Activated CD4-positive, alpha-beta T cell treated with anti-CD3 and anti-CD28 coated beads for 36 hours (primary cell): ENCODE results near the gene JAZF1. TPM values are rescaled to one million over a fixed set of nuclear protein-coding genes. Genes with fewer than 3 reads are reported as not detected.
A peak's percentile ranks its signal among the peaks of the same experiment; 100 is the strongest.

ENCODE experiments used
- ATAC-seq: fragments of 200-7000 bp; cut with Tn5 transposase; one replicate; pipeline ENCODE4 v1.10.0; 2021; ENCODE audit warnings: mild to moderate bottlenecking, moderate library complexity
- CTCF ChIA-PET: fragments of 350-600 bp; sonication (Branson Sonifier 250); formaldehyde crosslinking; loops from one replicate; lab custom pipeline; 2021; ENCODE audit warnings: antibody characterized with exemption; lab: Charles Lee
- POLR2A ChIA-PET: fragments of 350-600 bp; sonication (Branson Sonifier 250); formaldehyde crosslinking; loops from one replicate; lab custom pipeline; 2021; ENCODE audit warnings: antibody characterized with exemption, inconsistent platforms; lab: Charles Lee
- DNase-seq: peaks from one replicate; pipeline ENCODE4 v3.0.0-alpha.2; 2020
- H3K27ac Mint-ChIP-seq: one replicate; pipeline ENCODE4 v1.8.0; 2021; ENCODE audit warnings: mixed read lengths
- H3K27me3 Mint-ChIP-seq: one replicate; pipeline ENCODE4 v1.8.0; 2021; ENCODE audit warnings: mixed read lengths
- H3K36me3 Mint-ChIP-seq: one replicate; pipeline ENCODE4 v1.8.0; 2021; ENCODE audit warnings: low read depth, mixed read lengths
- H3K4me1 Mint-ChIP-seq: one replicate; pipeline ENCODE4 v1.8.0; 2021; ENCODE audit warnings: mixed read lengths
- H3K4me3 Mint-ChIP-seq: one replicate; pipeline ENCODE4 v1.8.0; 2021; ENCODE audit warnings: mild to moderate bottlenecking, moderate library complexity, mixed read lengths
- H3K9me3 Mint-ChIP-seq: one replicate; pipeline ENCODE4 v1.8.0; 2021; ENCODE audit warnings: low read depth, mixed read lengths
- intact Hi-C, 2 experiments: fragments of 100-400 bp; cut with DNase I in 1 of 2; cut with micrococcal nuclease in 1 of 2; formaldehyde crosslinking; loops; one replicate each; pipeline versions ENCODE4 v1.14.2 to v1.15.1; 2022 to 2024; cut with DNase I, micrococcal nuclease
- total RNA-seq, 2 experiments: library from RNA; stranded (reverse); gene quantifications; one replicate each; pipeline ENCODE4 v1.2.3, GENCODE V29; 2021

JAZF1 gene
- total RNA-seq, 2 experiments from 2014 or later = 5.2 to 6.9 TPM

- ChIA-PET CTCF (interaction anchor here (0.5 to 0.6 kb wide), 3 partner anchors 95 to 966 kb away, joined by 3 read pairs; no protein-coding TSS in a partner anchor), POLR2A (no interaction called here)
- DNase-seq (no peak), ATAC-seq (no peak)
- Mint-ChIP-seq H3K4me3 (no peak overlapping the region), H3K27ac (no peak overlapping the region), H3K4me1 (peaks cover 2% of the 10 kb centered on the region), H3K9me3 (no peaks in the 10 kb centered on the region), H3K36me3 (no peaks in the 10 kb centered on the region), H3K27me3 (peaks cover 32% of the 10 kb centered on the region)
- intact Hi-C loops = no loop called here
Observed at GRCh38 chr7:28191184-28191583, 10.6 kb upstream of the JAZF1 start.

GRCh38 chr7:28190077-28190710, 9.6 kb upstream of the JAZF1 start:
- ChIA-PET CTCF (interaction anchor here (0.5 to 0.6 kb wide), 2 partner anchors 96 to 185 kb away, joined by 3 read pairs; no protein-coding TSS in a partner anchor), POLR2A (no interaction called here)
- Mint-ChIP-seq H3K27ac (no peak overlapping the region), H3K27me3 (peaks cover 30% of the 10 kb centered on the region), H3K36me3 (no peaks in the 10 kb centered on the region), H3K9me3 (no peaks in the 10 kb centered on the region), H3K4me1 (no peaks in the 10 kb centered on the region), H3K4me3 (no peak overlapping the region)
- no peak for ATAC-seq
- no peak for DNase-seq
- intact Hi-C loops = no loop called here

- Mint-ChIP-seq H3K4me3 (no peak overlapping the region), H3K4me1 (no peaks in the 10 kb centered on the region), H3K27ac (no peak overlapping the region), H3K36me3 (no peaks in the 10 kb centered on the region), H3K27me3 (peaks cover 33% of the 10 kb centered on the region), H3K9me3 (no peaks in the 10 kb centered on the region)
- ATAC-seq (no peak), DNase-seq (no peak)
- ChIA-PET CTCF (no interaction called here), POLR2A (no interaction called here)
- intact Hi-C loops = no loop called here
Observed at GRCh38 chr7:28187012-28187411, 6.4 kb upstream of the JAZF1 start.

GRCh38 chr7:28183627-28184026, 3.0 kb upstream of the JAZF1 start:
- DNase-seq (no peak), ATAC-seq (no peak)
- Mint-ChIP-seq H3K27me3 (peaks cover 15% of the 10 kb centered on the region), H3K9me3 (no peaks in the 10 kb centered on the region), H3K4me1 (peaks cover 11% of the 10 kb centered on the region), H3K36me3 (no peaks in the 10 kb centered on the region), H3K27ac (no peak overlapping the region), H3K4me3 (no peak overlapping the region)
- intact Hi-C loops = loop anchor here in 1 of 2 experiments (2.0 kb wide), 1 partner anchor 23 kb away; no protein-coding TSS in a partner anchor
- ChIA-PET POLR2A (no interaction called here), CTCF (interaction anchor here (1.7 kb wide), 1 partner anchor 37 kb away, joined by 4 read pairs; no protein-coding TSS in a partner anchor)

- ChIA-PET POLR2A (no interaction called here), CTCF (interaction anchor here (0.9 to 1.0 kb wide), 2 partner anchors 12 to 15 kb away, joined by 3 read pairs; no protein-coding TSS in a partner anchor)
- H3K27me3 Mint-ChIP-seq = peaks cover 11% of the 10 kb centered on the region
- intact Hi-C loops = loop anchor here in 1 of 2 experiments (2.0 kb wide), 1 partner anchor 25 kb away; no protein-coding TSS in a partner anchor
- H3K4me1 Mint-ChIP-seq = peaks cover 18% of the 10 kb centered on the region
- H3K9me3 Mint-ChIP-seq = no peaks in the 10 kb centered on the region
- H3K27ac Mint-ChIP-seq = no peak overlapping the region
- no peak for DNase-seq
- no peak for ATAC-seq
- H3K4me3 Mint-ChIP-seq = no peak overlapping the region
- no peaks in the 10 kb centered on the region for H3K36me3 Mint-ChIP-seq
Observed at GRCh38 chr7:28182071-28182471, 1.5 kb upstream of the JAZF1 start.

- DNase-seq (no peak), ATAC-seq (no peak)
- ChIA-PET CTCF (interaction anchor here (1.0 kb wide), 1 partner anchor 14 kb away, joined by 3 read pairs; no protein-coding TSS in a partner anchor), POLR2A (no interaction called here)
- Mint-ChIP-seq H3K36me3 (no peaks in the 10 kb centered on the region), H3K27me3 (peaks cover 8% of the 10 kb centered on the region), H3K4me3 (peak overlapping the region; percentile 78), H3K9me3 (no peaks in the 10 kb centered on the region), H3K4me1 (peaks cover 22% of the 10 kb centered on the region), H3K27ac (no peak overlapping the region)
- intact Hi-C loops = no loop called here
Observed at GRCh38 chr7:28181416-28181815, 821 bp upstream of the JAZF1 start.

GRCh38 chr7:28180031-28180363, 598 bp downstream of the JAZF1 start:
- peaks cover 34% of the 10 kb centered on the region for H3K4me1 Mint-ChIP-seq
- POLR2A ChIA-PET = no interaction called here
- peaks cover 4% of the 10 kb centered on the region for H3K27me3 Mint-ChIP-seq
- no peak for ATAC-seq
- H3K9me3 Mint-ChIP-seq = no peaks in the 10 kb centered on the region
- peak overlapping the region; percentile 78 for H3K4me3 Mint-ChIP-seq
- H3K36me3 Mint-ChIP-seq = no peaks in the 10 kb centered on the region
- no peak overlapping the region for H3K27ac Mint-ChIP-seq
- CTCF ChIA-PET = interaction anchor here (0.6 kb wide), 1 partner anchor 527 kb away, joined by 3 read pairs; no protein-coding TSS in a partner anchor
- DNase-seq = no peak
- intact Hi-C loops = no loop called here

GRCh38 chr7:28179120-28180030, 1.2 kb downstream of the JAZF1 start:
- Mint-ChIP-seq H3K4me3 (peak overlapping the region; percentile 63), H3K9me3 (no peaks in the 10 kb centered on the region), H3K27me3 (peaks cover 2% of the 10 kb centered on the region), H3K27ac (peak overlapping the region; percentile 55), H3K36me3 (no peaks in the 10 kb centered on the region), H3K4me1 (peaks cover 40% of the 10 kb centered on the region)
- intact Hi-C loops = loop anchor here in 1 of 2 experiments (1.0 kb wide), 2 partner anchors 24 to 60 kb away; no protein-coding TSS in a partner anchor
- POLR2A ChIA-PET = no interaction called here
- DNase-seq = peak; percentile 76
- ATAC-seq = peak; percentile 68
- CTCF ChIA-PET = interaction anchor here (0.6 to 1.0 kb wide), 3 partner anchors 13 to 527 kb away, joined by 3 read pairs; no protein-coding TSS in a partner anchor

GRCh38 chr7:28178599-28178998, 2.0 kb downstream of the JAZF1 start:
- Mint-ChIP-seq H3K9me3 (no peaks in the 10 kb centered on the region), H3K27me3 (peaks cover 2% of the 10 kb centered on the region), H3K4me1 (peaks cover 45% of the 10 kb centered on the region), H3K27ac (peak overlapping the region; percentile 55), H3K4me3 (peak overlapping the region; percentile 63), H3K36me3 (no peaks in the 10 kb centered on the region)
- DNase-seq (no peak), ATAC-seq (no peak)
- intact Hi-C loops = loop anchor here in 1 of 2 experiments (1.0 kb wide), 1 partner anchor 23 kb away; no protein-coding TSS in a partner anchor
- POLR2A ChIA-PET = interaction anchor here (0.6 kb wide), 1 partner anchor 48 kb away, joined by 3 read pairs; no protein-coding TSS in a partner anchor
- CTCF ChIA-PET = interaction anchor here (0.7 to 1.0 kb wide), 3 partner anchors 11 to 27 kb away, joined by 3 read pairs; no protein-coding TSS in a partner anchor

- H3K27me3 Mint-ChIP-seq = peaks cover 2% of the 10 kb centered on the region
- intact Hi-C loops = loop anchor here in 1 of 2 experiments (1.0 kb wide), 1 partner anchor 23 kb away; no protein-coding TSS in a partner anchor
- ATAC-seq (no peak), DNase-seq (no peak)
- peaks cover 47% of the 10 kb centered on the region for H3K4me1 Mint-ChIP-seq
- CTCF ChIA-PET = no interaction called here
- no peak overlapping the region for H3K4me3 Mint-ChIP-seq
- no peak overlapping the region for H3K27ac Mint-ChIP-seq
- H3K36me3 Mint-ChIP-seq = no peaks in the 10 kb centered on the region
- POLR2A ChIA-PET = no interaction called here
- no peaks in the 10 kb centered on the region for H3K9me3 Mint-ChIP-seq
Observed at GRCh38 chr7:28177836-28178235, 2.8 kb downstream of the JAZF1 start.

- intact Hi-C loops = no loop called here
- CTCF ChIA-PET = no interaction called here
- Mint-ChIP-seq H3K4me1 (peaks cover 50% of the 10 kb centered on the region), H3K27me3 (peaks cover 2% of the 10 kb centered on the region), H3K4me3 (no peak overlapping the region), H3K27ac (no peak overlapping the region), H3K36me3 (no peaks in the 10 kb centered on the region), H3K9me3 (no peaks in the 10 kb centered on the region)
- ATAC-seq (no peak), DNase-seq (no peak)
- POLR2A ChIA-PET = no interaction called here
Observed at GRCh38 chr7:28176645-28177044, 4.0 kb downstream of the JAZF1 start.
